Stimulated activated CD4-positive, alpha-beta T cell treated with anti-CD3 and anti-CD28 coated beads, Interleukin-12 subunit alpha, Interleukin-12 subunit beta, amount 100 ng/mL, for 24 hours (primary cell): Measurements from ENCODE around the gene NPR3.

ENCODE experiments used
- DNase-seq, 2 experiments: peaks; one replicate each; pipeline ENCODE4 v3.0.0-alpha.2; 2020; ENCODE audit warnings: low read depth in 2 of 2

The NPR3 gene

DNA sequence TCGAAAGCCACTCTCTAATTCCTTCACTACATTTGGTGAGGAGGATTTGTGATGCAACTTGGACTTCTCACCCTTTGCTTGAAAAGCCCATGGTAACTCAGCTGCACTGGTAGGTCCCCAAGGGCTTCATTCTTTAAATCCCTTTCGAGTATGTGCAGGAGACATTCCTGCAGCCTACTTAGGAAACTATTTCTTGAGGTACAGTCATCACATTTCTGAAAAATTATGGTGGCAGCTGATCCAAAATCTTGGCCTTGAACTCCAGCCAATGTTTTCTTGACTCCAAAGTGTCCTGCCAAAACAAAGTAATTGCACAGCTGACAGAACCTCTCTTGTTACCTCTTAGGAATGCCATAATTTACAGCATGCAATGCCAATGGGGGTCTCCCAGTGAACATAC, 99.7 kb downstream of the NPR3 start:
- no peak for DNase-seq

DNA sequence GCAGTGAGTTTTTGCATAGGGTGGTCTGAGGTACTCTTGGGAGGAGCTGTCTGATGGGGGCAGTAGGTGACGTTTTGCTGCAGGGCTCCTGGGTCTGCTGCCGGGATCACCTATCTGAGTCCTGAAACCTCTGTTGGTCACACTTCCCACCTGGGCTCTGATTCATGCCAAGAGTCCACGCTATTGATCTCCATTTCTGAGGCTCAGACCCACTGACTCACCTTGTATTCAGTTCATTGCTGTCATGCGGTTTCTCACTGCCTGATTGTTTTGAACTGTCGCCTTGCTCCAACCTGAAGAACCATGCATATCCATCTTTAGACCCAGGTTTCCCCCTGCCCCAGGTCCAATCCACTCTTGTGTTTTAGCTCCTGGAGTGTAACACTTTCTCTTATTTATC, 101.3 kb downstream of the NPR3 start:
- no peak for DNase-seq

DNA sequence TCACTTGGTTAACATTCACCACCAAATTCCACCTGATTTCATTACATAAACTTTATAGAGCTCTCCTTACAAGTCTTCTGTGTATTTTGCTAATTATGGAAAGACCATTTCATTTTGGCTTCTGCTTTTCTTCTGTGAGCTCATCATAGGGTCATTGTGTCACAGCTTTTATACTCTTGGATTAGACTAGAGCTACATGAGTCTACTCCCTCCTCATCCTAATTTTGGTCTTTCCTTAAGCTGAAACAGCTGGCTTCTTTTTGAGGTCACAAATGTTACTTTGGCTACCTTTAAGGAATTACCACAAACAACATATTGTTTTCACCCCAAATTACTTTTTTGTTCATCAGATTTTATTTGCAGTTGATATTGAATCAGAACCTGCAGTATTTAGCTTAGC, 103.0 kb downstream of the NPR3 start:
- no peak for DNase-seq

DNA sequence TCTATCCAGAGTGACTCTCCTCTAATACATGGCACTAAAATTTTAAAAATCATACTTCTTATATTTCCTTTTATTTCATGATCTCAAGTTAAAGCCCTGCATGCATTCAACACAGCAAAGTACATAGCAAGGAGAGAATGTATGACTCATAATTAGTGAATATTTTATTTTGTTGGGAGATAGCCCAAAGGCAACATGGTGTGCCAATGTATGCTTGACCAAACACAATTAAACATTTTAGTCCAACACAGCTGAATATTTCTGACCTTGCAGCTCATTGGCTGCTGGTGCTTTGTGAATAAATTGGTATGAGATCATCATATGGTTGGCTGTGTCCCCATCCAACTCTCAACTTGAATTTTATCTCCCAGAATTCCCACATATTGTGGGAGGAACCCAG, 103.5 kb downstream of the NPR3 start:
- DNase-seq = no peak

DNA sequence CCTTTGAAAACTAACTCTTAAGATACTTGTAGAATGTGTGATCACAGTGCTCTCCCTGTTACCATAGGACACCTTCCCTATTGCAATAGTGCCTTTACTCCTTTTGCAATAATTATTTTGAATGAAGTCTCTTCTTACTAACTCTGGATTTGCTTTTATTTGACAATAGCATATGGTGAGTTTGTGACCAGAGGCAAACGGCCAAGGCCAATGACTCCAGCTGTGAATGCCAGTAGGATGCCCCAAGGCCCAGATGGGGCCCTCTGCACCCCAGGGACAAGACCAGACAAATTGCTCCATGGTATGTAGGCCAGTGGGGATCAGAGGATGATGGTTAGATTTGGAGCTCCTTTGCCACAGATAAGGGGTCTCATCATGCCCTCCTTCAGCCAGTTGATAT, 116.9 kb downstream of the NPR3 start:
- no peak for DNase-seq

DNA sequence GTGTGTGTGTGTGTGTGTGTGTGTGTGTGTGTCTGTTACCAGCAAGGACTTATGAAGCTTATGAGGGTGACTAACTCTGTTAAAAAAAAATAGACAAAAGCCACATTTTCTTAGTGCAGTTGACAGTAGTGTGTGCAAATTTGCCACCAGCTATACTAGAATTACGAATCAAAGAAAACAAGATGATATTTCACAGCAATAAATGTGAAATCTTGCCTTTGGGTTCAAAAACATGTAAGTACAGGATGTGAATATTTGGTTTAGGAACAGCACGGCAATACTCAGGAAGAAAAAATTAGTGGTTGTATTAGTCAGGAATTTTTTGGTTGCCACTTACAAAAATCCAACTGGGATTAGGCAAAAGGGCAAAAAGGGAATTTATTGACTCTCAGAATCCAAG, 117.4 kb downstream of the NPR3 start:
- no peak for DNase-seq

DNA sequence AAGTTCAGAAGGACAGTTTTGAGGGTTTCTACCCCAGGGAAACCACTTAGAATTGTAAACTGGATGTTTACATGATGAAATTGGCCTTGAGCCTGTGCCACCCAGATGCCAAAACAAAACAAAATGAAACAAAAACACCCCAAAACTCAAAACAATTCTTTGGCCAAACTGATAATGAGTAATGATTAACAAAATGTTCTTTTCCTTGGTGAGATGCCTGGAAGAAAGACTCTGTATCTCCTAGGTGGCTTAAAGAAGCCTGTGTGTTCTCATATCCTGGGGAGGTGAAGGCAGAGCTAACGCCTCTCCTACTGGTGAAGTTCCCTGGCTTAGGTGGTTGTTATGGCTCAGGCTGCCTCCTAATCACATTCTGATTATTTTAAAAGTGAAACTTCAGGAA, 120.5 kb downstream of the NPR3 start:
- no peak for DNase-seq

DNA sequence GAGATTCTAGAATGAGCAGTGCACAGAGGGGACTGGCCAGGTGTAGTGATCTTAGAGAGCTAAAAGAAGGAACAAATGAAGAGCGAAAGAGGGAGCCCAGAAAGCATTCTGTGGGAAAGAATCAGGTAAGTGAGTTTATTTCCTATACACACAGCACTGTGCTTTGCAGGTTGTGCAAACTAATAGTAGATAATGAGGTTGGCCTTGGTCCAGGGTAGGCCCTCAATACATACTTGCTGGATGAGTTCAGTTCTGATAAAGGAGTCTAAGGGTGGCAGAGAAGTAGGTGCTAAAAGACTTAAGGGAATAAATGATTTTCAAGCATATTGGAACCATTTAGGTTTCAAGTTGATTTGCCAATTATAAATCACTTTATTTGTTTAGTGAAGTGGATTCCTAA, 122.0 kb downstream of the NPR3 start:
- no peak for DNase-seq

DNA sequence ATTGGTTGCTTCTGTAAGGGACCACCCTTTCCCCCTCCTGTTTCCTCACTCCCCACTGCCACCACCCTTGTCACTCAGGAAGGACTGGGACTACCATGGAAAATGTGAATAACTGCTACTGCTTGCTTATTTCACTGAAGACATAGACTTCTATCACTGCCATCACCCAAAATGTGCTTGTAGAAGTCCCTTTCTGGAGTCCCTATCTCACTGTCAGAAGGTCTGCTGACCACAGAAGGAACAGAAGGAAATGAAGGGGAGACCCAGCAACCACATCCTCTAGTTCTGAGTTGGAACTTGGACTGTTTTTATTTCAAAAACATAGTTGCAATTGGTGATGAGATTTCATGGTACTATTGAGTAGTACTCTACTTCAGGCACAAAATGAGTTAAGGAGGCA, 122.5 kb downstream of the NPR3 start:
- no peak for DNase-seq

DNA sequence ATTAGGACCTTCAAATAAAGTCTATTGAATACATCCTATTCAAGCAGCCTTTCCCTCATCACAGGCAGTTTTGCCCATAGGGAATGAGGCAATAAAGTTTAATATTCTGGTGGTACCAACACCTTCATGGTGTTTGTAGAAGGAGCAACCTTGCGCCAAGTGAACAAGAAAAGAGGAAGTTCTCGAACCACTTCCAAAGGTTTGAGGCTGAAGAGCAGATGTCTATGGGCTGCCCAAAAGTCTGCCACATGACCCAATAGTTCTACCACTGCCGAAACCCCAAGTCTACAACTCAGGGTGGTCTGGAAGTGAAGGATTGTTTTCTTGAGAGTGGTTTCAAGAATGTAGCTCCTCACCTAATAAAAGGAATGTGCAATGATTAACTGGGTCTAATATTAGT, 123.1 kb downstream of the NPR3 start:
- no peak for DNase-seq

DNA sequence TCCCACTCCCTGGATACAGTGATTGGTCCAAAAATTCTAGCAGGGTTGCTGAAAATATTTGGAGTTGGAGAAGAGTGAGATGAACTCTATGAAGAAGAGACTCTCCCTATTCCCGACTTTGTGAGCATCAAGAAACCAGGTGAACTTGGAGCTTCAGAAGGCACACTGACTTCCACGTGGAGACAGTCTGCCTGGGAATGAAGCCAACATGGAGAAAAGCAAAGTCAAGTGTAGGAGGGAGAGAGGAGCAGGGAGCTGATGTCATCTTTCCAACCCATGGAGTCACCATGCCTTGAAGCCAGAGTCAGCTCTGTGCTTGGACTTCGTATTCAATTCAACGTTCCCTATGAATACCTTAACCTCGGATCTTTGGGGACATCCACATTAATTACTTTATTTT, 125.1 kb downstream of the NPR3 start:
- no peak for DNase-seq

DNA sequence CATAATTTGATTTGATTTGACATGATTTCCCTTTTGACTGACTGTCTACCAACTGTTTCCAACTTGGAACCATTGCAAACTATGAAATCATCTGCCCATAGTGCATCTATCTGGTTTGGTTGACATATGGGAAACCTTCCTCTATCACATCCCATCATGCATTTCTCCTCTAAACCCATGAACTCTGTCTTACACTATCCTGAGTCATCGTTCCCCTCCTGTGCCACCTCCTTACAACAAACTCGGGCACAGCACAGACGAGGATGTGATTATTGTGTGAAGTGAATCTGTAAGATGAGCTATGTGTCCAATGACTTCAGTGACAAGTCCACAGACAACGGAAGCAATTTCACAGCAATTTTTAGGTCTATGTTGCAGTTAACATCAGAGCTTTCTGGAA, 126.1 kb downstream of the NPR3 start:
- no peak for DNase-seq

DNA sequence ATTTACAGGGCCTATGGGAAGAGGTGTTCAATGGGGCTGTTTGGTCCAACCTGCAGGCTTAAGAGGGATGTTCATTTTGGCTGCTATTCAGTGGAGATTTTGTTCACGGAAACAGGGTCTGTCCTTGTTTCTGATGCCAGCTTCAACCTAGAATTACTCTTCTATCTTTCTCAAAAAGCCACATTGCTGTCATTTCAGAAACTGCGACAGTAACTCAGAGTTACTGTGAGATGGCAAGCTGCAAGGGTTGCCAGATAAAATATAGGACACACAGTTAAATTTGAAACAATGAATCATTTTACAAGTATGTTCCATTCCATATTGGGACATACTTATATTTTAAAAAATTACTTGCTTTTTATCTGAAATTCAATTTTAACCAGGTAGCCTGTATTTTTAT, 128.0 kb downstream of the NPR3 start:
- DNase-seq = no peak

DNA sequence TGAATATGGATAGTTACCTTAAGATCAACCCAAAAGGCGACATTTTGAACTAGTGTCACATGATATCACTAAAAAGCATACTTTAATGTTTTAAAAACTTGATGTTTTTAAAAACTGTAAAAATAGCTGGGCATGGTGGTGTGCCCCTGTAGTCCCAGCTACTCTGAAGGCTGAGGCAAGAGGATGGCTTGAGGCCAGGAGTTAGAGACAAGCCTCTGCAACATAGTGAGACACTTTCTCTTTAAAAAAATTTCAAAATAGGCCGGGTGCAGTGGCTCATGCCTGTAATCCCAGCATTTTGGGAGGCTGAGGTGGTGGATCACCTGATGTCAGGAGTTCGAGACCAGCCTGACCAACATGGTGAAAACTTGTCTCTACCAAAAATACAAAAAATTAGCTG, 129.5 kb downstream of the NPR3 start:
- no peak for DNase-seq
